HG02852 (cell line): Measurements from ENCODE around the gene CYP19A1.
"Not testable (repeated sequence)": the region's sequence is repeated elsewhere in the genome, so short reads cannot be mapped to it uniquely, and the experiment has no call there.

ENCODE experiments used
- ATAC-seq: cut with Tn5 transposase; IDR thresholded peaks from one replicate; pipeline ENCODE4 v1.9.1; 2021; ENCODE audit warnings: mild to moderate bottlenecking, moderate library complexity; ENCODE audit not compliant: unreplicated experiment

CYP19A1 gene

GRCh38 chr15:51302480-51302879 lies 35.9 kb downstream of the CYP19A1 start:
- ATAC-seq: no peak

- no peak for ATAC-seq
Measured at GRCh38 chr15:51299187-51300015, 39.0 kb downstream of the CYP19A1 start.

GRCh38 chr15:51298620-51299019 lies 39.8 kb downstream of the CYP19A1 start:
- no peak for ATAC-seq

DNA sequence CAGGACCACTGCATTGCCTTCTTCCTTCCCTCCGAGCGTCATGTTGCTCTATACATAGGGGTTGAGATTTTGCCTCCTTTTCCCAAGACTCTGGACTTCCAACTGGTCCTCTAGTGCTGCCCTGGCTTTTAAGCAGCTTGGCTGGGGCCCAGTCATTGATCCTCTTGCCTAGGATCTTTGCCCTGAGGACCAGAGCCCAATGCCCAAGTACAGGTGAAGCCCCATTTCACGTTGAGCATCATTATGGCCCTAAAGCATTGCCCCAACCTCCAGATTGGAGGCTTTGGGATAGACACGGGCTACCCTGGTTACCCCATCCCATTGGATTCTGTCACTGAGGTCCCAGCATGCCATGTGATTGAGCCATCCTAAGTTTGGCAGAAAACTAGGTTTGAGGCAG lies 47.7 kb downstream of the CYP19A1 start:
- ATAC-seq: no peak

- no peak for ATAC-seq
Measured at GRCh38 chr15:51289290-51289689, 49.1 kb downstream of the CYP19A1 start.

DNA sequence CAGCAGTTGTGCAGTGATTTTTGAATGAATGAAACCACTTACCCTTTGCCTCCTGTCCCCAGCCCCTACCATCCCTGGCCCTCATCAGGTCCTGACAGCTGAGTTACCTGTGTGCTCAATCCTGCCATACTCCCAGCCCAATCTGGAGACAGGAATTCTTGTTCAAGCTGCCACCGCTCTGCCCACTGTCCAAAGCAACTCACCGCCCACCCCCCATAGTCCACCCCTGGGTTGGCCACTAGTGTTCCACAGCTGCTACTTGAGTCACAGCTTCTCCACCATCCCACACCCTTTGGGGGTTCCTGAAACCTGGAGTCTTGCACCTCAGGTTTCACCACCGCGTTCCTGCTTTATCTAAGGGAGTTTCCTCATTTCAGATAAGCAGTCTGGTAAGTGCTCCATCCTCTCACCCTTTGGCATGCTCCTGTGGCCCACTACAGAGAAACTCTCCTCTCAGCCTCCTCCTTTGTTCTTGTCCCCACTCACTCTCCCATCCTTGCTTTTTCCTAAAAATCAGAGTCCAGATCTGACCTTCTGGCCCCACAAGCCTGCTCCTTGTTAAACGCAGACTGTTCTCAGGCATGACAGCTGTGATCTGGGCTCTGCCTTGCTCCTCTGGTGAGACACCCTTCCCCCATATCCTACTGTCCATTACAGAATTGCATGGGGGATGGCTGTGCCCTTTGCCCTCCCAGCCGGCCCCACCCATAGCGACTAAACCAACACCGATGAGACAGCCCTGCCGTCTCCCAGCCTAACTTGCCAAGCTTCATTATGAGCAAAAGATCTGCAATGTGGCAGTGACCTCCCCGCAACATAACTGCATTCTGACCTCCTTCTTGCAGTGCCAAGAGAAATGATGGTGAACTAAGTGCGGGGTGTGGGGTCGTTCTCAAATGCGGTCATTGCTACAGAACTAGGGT lies 50.0 kb downstream of the CYP19A1 start:
- ATAC-seq: no peak

GRCh38 chr15:51286816-51287215 lies 51.6 kb downstream of the CYP19A1 start:
- no peak for ATAC-seq

DNA sequence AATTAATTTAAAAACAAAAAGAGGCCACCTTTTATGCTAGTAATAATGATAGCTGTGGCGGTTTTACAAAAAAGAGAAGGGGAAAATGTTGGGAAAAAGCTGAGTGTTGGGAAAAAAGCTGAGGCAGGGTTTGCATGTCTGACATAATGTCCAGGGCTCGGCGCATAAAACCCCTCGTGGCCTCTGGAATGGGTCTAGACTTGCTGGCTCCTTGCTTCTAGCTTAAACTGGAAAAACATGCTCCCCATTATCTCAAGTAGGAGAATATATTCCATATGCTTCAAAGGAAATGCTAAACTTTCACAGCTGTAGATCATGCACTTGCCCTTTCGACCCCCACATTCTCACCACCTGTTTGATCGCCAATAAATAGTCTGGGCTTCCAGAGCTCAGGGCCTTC lies 53.0 kb downstream of the CYP19A1 start:
- no peak for ATAC-seq

- no peak for ATAC-seq
Measured at GRCh38 chr15:51284871-51285270, 53.5 kb downstream of the CYP19A1 start.

- no peak for ATAC-seq
Measured at GRCh38 chr15:51283026-51283425, 55.4 kb downstream of the CYP19A1 start.

DNA sequence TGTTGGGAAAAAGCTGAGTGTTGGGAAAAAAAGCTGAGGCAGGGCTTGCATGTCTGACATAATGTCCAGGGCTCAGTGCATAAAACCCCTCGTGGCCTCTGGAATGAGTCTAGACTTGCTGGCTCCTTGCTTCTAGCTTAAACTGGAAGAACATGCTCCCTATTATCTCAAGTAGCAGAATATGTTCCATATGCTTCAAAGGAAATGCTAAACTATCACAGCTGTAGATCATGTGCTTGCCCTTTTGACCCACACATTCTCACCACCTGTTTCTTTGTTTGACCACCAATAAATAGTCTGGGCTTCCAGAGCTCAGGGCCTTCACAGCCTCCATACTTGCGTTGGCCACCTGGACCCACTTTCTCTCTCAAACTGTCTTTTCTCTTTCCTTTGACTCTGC lies 56.2 kb downstream of the CYP19A1 start:
- not testable (repeated sequence) for ATAC-seq

DNA sequence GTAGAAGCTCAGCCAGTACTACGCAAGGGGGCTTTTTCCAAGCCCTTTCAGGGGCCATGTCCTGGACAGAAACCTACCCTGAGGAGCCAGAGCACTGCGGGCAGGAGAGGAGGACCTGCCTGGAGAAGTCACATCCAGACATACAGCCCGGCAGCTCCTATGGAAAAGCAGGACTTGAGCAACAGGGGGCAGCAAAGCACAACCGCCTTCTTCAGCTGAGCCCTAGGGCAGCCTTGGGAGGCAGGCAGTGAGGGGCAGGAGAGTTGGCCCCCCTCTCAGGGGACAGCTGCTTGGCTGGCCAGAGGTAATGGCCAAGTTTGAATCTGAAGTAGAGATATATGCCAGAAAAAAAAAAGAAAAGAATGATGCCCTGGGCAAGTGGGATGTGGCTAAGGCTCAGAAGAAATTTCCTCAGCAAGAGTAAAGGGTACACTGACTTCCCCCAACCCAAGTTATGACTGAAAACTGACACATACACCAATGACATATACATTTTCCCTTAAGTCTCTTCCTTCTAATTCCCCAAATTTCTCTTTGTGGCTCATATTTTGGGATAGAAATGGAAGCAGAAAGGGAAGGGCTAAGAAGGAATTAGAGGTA lies 56.9 kb downstream of the CYP19A1 start:
- ATAC-seq: no peak

DNA sequence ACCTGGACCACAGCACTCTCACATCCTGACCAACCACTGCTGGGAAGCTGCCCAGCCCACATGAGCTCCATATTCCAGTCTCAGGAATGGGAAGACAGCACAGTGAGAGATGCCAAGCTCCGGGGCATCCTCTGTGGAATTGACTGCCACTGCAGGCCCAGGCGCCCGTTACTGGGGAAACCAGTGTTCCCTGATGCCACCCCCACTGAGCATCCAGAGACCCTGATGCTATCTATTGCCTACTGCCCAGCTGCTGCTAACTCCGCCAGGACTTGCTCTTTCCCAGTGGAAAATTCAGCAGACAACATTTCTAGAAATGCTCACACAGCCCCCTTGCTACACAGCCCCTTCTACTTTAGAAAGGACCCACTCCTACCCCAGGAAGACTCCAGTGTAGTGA lies 57.6 kb downstream of the CYP19A1 start:
- no peak for ATAC-seq

DNA sequence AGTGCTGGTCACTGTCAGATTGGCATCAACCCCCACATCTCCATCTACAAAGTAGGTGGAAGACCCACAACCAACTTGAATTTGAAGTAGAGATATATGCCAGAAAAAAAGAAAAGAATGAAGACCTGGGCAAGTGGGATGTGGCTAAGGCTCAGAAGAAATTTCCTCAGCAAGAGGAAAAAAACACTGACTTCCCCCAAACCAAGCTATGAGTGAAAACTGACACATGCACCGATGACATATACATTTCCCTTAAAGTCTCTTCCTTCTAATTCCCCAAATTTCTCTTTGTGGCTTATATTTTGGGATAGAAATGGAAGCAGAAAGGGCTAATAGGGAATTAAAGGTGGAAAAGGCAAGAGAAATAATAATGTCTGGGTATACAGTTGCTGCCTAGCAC lies 59.0 kb downstream of the CYP19A1 start:
- no peak for ATAC-seq

DNA sequence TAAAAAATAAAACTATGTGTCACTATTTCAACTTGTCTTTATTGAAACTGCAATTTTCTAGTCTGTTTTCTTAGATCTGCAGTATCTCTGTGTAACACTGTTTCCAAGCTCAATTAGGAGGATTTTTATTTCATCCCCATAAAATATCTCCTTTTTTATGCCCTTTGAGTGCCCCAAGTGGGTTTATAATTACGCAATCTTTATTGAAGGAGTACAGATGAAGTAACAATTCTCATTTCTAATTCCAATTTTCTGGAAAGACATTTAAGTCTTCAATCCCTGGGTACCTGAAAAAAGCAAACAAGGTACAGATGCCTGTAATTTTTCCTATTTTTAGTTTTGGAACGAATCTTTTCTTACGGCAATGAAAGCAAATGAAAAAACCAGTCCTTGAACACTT lies 61.3 kb downstream of the CYP19A1 start:
- ATAC-seq: no peak

DNA sequence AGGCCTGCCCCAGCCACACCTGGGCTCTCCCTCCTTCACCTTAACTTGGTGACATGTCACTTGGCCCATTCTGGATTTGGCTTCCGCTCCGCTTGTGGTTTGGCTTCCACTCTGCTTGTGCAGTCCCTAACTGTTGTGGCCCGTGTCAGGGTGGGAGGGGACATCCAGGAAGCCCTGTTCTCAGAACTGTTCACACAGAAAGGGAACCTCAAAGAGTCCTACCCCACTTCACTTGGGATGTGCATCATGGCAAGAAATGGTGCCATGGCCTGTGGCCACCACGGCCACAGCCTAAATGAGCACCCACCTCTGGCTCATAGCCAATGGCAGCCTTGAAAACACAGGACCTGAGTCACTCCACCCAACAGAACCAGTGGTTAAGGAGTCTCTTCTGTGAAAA lies 63.4 kb downstream of the CYP19A1 start:
- no peak for ATAC-seq

- no peak for ATAC-seq
Measured at GRCh38 chr15:51270706-51271105, 67.7 kb downstream of the CYP19A1 start.

DNA sequence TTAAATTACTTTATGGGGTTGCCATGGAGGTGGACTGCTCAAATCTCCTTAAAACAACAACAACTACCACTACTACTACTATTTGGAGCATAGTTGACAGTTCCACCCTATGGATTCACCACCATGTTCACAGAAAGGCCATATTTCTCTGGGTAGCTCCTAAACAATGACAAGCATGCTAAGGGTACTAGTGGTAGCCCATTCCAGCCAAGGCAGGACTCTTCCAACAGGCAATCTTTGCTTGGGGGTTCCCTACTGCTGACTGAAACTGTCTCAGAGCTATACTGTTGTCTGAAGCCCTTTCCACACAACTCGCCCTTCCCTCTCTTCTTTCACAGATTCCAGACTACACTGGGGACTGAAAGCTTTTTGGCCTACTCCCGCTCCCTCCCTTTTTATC lies 68.9 kb downstream of the CYP19A1 start:
- no peak for ATAC-seq

DNA sequence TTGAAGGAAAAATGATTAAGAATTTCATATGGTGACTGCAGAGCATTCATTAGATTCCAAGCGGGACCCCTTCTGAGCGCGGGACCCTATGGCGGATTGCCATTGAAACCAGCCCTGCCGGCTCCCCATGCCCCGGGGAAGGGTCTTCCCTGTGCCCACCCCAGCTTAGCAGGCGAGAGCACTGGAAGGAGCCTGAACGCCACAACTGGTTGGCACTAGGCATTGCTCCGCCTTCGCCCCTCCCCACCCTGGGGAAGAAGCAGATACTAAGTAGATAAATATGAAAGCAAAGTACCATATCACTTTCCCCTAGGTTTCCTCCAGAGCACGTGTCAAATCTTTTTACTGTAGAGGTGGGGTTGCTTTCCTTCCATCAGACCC lies 70.7 kb downstream of the CYP19A1 start:
- ATAC-seq: no peak

GRCh38 chr15:51267051-51267702 lies 71.2 kb downstream of the CYP19A1 start:
- ATAC-seq: no peak

DNA sequence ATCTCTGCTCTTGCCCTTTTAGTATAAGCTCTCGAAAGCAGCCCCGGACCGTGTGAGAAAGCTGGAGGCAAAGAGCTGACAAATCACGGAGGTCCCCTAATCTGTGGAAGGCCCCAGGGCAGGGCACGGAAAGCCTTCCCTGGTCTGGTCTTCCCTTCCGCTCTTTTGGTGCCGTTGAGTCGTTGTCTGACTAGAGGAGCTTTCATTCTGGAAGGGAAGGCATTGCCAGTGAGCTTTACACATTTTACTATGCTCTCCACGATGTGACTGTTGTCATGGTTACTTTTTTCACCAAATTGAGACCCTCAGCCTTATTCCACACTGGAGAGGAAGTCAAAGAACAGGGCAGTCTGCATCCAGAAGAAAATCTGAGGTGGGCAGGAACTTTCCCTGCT lies 71.7 kb downstream of the CYP19A1 start:
- ATAC-seq: no peak
